MM.1S (cell line): ENCODE results near the gene LHPP.
A peak's percentile ranks its signal among the peaks of the same experiment; 100 is the strongest.

ENCODE experiments used
- DNase-seq: peaks from one replicate; pipeline ENCODE4 v3.0.0-alpha.2; 2015
- H2AFZ ChIP-seq: fragments of 300-600 bp; sonication (generic); 2 replicates; pipeline ENCODE4 v1.6.0; 2016; ENCODE audit warnings: antibody characterized with exemption, low read length
- H3F3A ChIP-seq: fragments of 300-600 bp; sonication (generic); 2 replicates; pipeline ENCODE4 v1.6.1; 2016; ENCODE audit warnings: mild to moderate bottlenecking, antibody characterized with exemption, low read length, moderate library complexity, mixed read lengths; ENCODE audit not compliant: insufficient read depth
- H3K27ac ChIP-seq: fragments of 300-600 bp; sonication (generic); 2 replicates; pipeline ENCODE4 v1.5.1; 2016; ENCODE audit warnings: mild to moderate bottlenecking, low read length
- H3K27me3 ChIP-seq: fragments of 300-600 bp; sonication (generic); replicated peaks from 2 replicates; pipeline ENCODE4 v1.6.0; 2016; ENCODE audit warnings: low read length; ENCODE audit not compliant: insufficient read depth
- H3K36me3 ChIP-seq: fragments of 300-600 bp; sonication (generic); replicated peaks from 2 replicates; pipeline ENCODE4 v1.6.1; 2016; ENCODE audit warnings: mild to moderate bottlenecking, low read length, mixed read lengths; ENCODE audit not compliant: insufficient read depth
- H3K4me1 ChIP-seq: fragments of 300-600 bp; sonication (generic); 2 replicates; pipeline ENCODE4 v1.6.1; 2016; ENCODE audit warnings: low read length, mixed read lengths
- H3K4me2 ChIP-seq: fragments of 300-600 bp; sonication (generic); 2 replicates; pipeline ENCODE4 v1.6.0; 2016; ENCODE audit warnings: low read depth, low read length
- H3K4me3 ChIP-seq: fragments of 300-600 bp; sonication (generic); 2 replicates; pipeline ENCODE4 v1.5.1; 2016; ENCODE audit warnings: low read length, mixed read lengths
- H3K79me2 ChIP-seq: fragments of 300-600 bp; sonication (generic); 2 replicates; pipeline ENCODE4 v1.6.1; 2016; ENCODE audit warnings: mixed run types, low read length, mixed read lengths
- H3K9ac ChIP-seq: fragments of 300-600 bp; sonication (generic); 2 replicates; pipeline ENCODE4 v1.6.1; 2016; ENCODE audit warnings: low read length, mixed read lengths
- H3K9me2 ChIP-seq: fragments of 300-600 bp; sonication (generic); replicated peaks from 2 replicates; pipeline ENCODE4 v1.6.1; 2016; ENCODE audit warnings: mild to moderate bottlenecking, low read length, mixed read lengths; ENCODE audit not compliant: insufficient read depth
- H3K9me3 ChIP-seq: fragments of 300-600 bp; sonication (generic); replicated peaks from 2 replicates; pipeline ENCODE4 v1.6.1; 2016; ENCODE audit warnings: mild to moderate bottlenecking, low read length, mixed read lengths; ENCODE audit not compliant: insufficient read depth
- H4K20me1 ChIP-seq: fragments of 300-600 bp; sonication (generic); 2 replicates; pipeline ENCODE4 v1.6.1; 2016; ENCODE audit warnings: mild to moderate bottlenecking, low read length, moderate library complexity, mixed read lengths; ENCODE audit not compliant: insufficient read depth
- CTCF ChIP-seq: fragments of 300-600 bp; sonication (generic); IDR thresholded peaks from 2 replicates; pipeline ENCODE4 v1.5.1; 2016; ENCODE audit warnings: antibody characterized with exemption, low read length, mixed read lengths
- EZH2 ChIP-seq: fragments of 300-600 bp; sonication (generic); optimal IDR thresholded peaks from 2 replicates; pipeline ENCODE3; 2017; ENCODE audit warnings: low read depth, mild to moderate bottlenecking, antibody characterized with exemption, low read length, mixed read lengths
- EZH2phosphoT487 ChIP-seq: fragments of 300-600 bp; sonication (generic); IDR thresholded peaks from 2 replicates; pipeline ENCODE4 v1.6.1; 2018; ENCODE audit warnings: antibody characterized with exemption, low read length

The LHPP gene

GRCh38 chr10:124648738-124649137 lies 187.1 kb downstream of the LHPP start:
- Histone ChIP-seq H3K9me2 (no peaks in the 10 kb centered on the region), H3K79me2 (peaks cover 74% of the 10 kb centered on the region), H3K9me3 (no peaks in the 10 kb centered on the region), H3K4me3 (peak overlapping the region; percentile 26), H3K27ac (peak overlapping the region; percentile 91), H3K9ac (peak overlapping the region; percentile 54), H3K27me3 (no peaks in the 10 kb centered on the region), H4K20me1 (no peaks in the 10 kb centered on the region), H2AFZ (0 out of 2 replicates have a peak overlapping the region, but pooled peaks have one; percentile 17), H3K4me2 (peak overlapping the region; percentile 86), H3K4me1 (peaks cover 26% of the 10 kb centered on the region), H3K36me3 (no peaks in the 10 kb centered on the region), H3F3A (peaks cover 16% of the 10 kb centered on the region)
- DNase-seq = peak; percentile 91
- TF ChIP-seq EZH2phosphoT487 (no peak), CTCF (no peak), EZH2 (no peak)

GRCh38 chr10:124649214-124649613 lies 187.6 kb downstream of the LHPP start:
- peaks cover 16% of the 10 kb centered on the region for H3F3A ChIP-seq
- H3K9me3 ChIP-seq = no peaks in the 10 kb centered on the region
- H3K4me1 ChIP-seq = peaks cover 26% of the 10 kb centered on the region
- no peaks in the 10 kb centered on the region for H3K36me3 ChIP-seq
- no peak for DNase-seq
- no peaks in the 10 kb centered on the region for H3K27me3 ChIP-seq
- TF ChIP-seq EZH2 (no peak), EZH2phosphoT487 (no peak), CTCF (no peak)
- H3K79me2 ChIP-seq = peaks cover 71% of the 10 kb centered on the region
- peak overlapping the region; percentile 91; the same call in 1 of the 2 replicates for H3K27ac ChIP-seq
- no peak overlapping the region for H2AFZ ChIP-seq
- H3K4me3 ChIP-seq = no peak overlapping the region
- H3K4me2 ChIP-seq = peak overlapping the region; percentile 86; the same call in 1 of the 2 replicates
- peak overlapping the region; percentile 17; the same call in 1 of the 2 replicates for H3K9ac ChIP-seq
- no peaks in the 10 kb centered on the region for H4K20me1 ChIP-seq
- no peaks in the 10 kb centered on the region for H3K9me2 ChIP-seq

- H3K36me3 ChIP-seq = no peaks in the 10 kb centered on the region
- H3K9me3 ChIP-seq = no peaks in the 10 kb centered on the region
- TF ChIP-seq EZH2 (no peak), EZH2phosphoT487 (no peak), CTCF (no peak)
- H3K4me3 ChIP-seq = no peak overlapping the region
- no peaks in the 10 kb centered on the region for H3K9me2 ChIP-seq
- peaks cover 63% of the 10 kb centered on the region for H3K79me2 ChIP-seq
- H3K27me3 ChIP-seq = no peaks in the 10 kb centered on the region
- no peak overlapping the region for H3K4me2 ChIP-seq
- no peak overlapping the region for H2AFZ ChIP-seq
- H3F3A ChIP-seq = peaks cover 16% of the 10 kb centered on the region
- no peak overlapping the region for H3K9ac ChIP-seq
- H4K20me1 ChIP-seq = no peaks in the 10 kb centered on the region
- H3K4me1 ChIP-seq = peaks cover 26% of the 10 kb centered on the region
- no peak for DNase-seq
- H3K27ac ChIP-seq = no peak overlapping the region
Measured at GRCh38 chr10:124650263-124650662, 188.6 kb downstream of the LHPP start.
